ENCODE measurements around the gene SSR3. TPM values are rescaled to one million over a fixed set of nuclear protein-coding genes. Genes with fewer than 3 reads are reported as not detected.

Gene SSR3
- total and polyA plus RNA-seq, 2 of the 13 experiments (the other 11 are each of a cell fraction or from before 2014, with no cell fraction given) = 229 to 325 TPM

DNA sequence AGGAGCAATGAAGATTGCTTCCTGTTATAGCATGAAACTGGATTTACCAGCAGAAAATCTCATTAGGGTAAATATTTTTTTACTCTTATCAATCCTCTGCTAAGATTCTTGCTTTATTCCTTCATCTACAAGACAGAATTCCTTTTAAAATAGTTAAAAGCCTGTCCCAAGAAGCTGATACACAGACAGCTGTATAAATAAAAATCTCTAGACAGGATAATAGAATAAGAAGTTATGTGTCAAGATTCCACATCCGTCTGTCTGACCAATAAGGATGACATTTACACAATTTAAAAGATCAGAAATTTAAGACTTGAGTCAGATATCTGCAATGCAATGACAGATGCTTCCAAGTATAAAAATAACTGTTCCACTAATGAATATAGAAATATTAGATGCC lies 57.6 kb downstream of the SSR3 start:
- Histone ChIP-seq H3K79me2 (ENCODE audit: insufficient read depth, low read length) (no peaks in the 10 kb centered on the region), H3K27ac (ENCODE audit: extremely low read length, insufficient read depth, low read length) (no peak overlapping the region), H3K36me3 (replicated peaks in 1 of 2; ENCODE audit: control insufficient read depth in 1 of 2, insufficient read depth in 2 of 2, low read length in 2 of 2) (no peaks in the 10 kb centered on the region), H2AFZ (ENCODE audit: low read length) (no peak overlapping the region), H3K4me2 (ENCODE audit: low read depth, low read length) (no peak overlapping the region), H3K27me3 (ENCODE audit: control insufficient read depth in 1 of 2, insufficient read depth in 2 of 2, low read length in 2 of 2) (no peaks in the 10 kb centered on the region), H4K20me1 (ENCODE audit: insufficient read depth, low read length) (no peaks in the 10 kb centered on the region), H3K4me1 (ENCODE audit: insufficient read depth, low read length) (no peaks in the 10 kb centered on the region), H3K9me3 (ENCODE audit: low read length) (peaks cover 9% of the 10 kb centered on the region; the same call in 1 of the 2 replicates), H3K4me3 (replicated peaks in 1 of 3; ENCODE audit: insufficient read depth in 1 of 3, low read depth in 2 of 3, low read length in 3 of 3) (no peak overlapping the region), H3K9ac (ENCODE audit: insufficient read depth, low read depth, low read length) (no peak overlapping the region)
- TF ChIP-seq TAF15 (IDR thresholded peaks at IDR 0.05; ENCODE audit: low read depth, low read length, poor library complexity, severe bottlenecking) = no peak
- no peak for TF ChIP-seq SATB2 (CRISPR knock-in tag; IDR thresholded peaks at IDR 0.05)
- TF ChIP-seq HMGA1 (CRISPR knock-in tag; conservative IDR thresholded peaks at IDR 0.05) = no peak
- TF ChIP-seq TAF1 (CRISPR knock-in tag; IDR thresholded peaks at IDR 0.05) = no peak
- no peak for TF ChIP-seq PTBP1 (IDR thresholded peaks at IDR 0.05; ENCODE audit: low read depth, low read length, poor library complexity, severe bottlenecking)
- BruUV-seq (replicated peaks) = no TSS peak
- CTCF ChIA-PET (ENCODE audit: low intra/inter-chr PET ratio, low total read pairs) = no interaction called here
- intact Hi-C loops (cut with micrococcal nuclease; ENCODE audit: unreplicated experiment) (no loop called here), in situ Hi-C loops (cut with HindIII; ENCODE audit: extremely low pct_ligation_motif_present, low pct_unique_long_range_greater_than_20kb) (no loop called here)
- DNase-seq (ENCODE audit: low spot score) = no peak
- FAIRE-seq = no peak
- POLR2A ChIA-PET = no interaction called here
- ATAC-seq = no peak
- WGBS (ENCODE audit: low lambda C conversion rate) = 0% methylated on average over 1 of the region's 1 CpG

DNA sequence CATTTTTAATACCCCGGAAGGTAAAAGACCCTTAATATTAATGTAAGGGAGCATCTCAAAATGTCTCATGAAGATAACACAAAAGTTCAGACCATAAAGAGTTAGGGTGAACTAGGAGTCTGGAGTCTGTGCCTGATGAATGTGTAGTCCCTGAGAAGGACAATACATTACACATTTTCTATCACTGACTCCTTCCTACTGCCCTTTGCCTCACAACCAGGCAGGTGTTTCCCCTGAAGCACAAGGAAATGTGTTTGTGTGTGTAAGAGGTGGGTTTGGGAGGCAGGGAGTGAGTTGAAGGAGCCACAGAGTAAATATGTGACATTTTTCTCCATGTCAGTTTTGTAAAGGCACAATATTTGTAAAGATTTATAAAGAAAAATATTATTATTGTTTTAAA lies 59.1 kb downstream of the SSR3 start:
- intact Hi-C loops (cut with micrococcal nuclease; ENCODE audit: unreplicated experiment) (no loop called here), in situ Hi-C loops (cut with HindIII; ENCODE audit: extremely low pct_ligation_motif_present, low pct_unique_long_range_greater_than_20kb) (no loop called here)
- Histone ChIP-seq H3K79me2 (ENCODE audit: insufficient read depth, low read length) (no peaks in the 10 kb centered on the region), H3K36me3 (replicated peaks in 1 of 2; ENCODE audit: control insufficient read depth in 1 of 2, insufficient read depth in 2 of 2, low read length in 2 of 2) (no peaks in the 10 kb centered on the region), H3K4me2 (ENCODE audit: low read depth, low read length) (no peak overlapping the region), H3K27ac (ENCODE audit: extremely low read length, insufficient read depth, low read length) (no peak overlapping the region), H3K4me1 (ENCODE audit: insufficient read depth, low read length) (no peaks in the 10 kb centered on the region), H3K27me3 (ENCODE audit: control insufficient read depth in 1 of 2, insufficient read depth in 2 of 2, low read length in 2 of 2) (no peaks in the 10 kb centered on the region), H3K4me3 (replicated peaks in 1 of 3; ENCODE audit: insufficient read depth in 1 of 3, low read depth in 2 of 3, low read length in 3 of 3) (no peak overlapping the region), H3K9me3 (ENCODE audit: low read length) (peaks cover 9% of the 10 kb centered on the region; the same call in 1 of the 2 replicates), H2AFZ (ENCODE audit: low read length) (no peak overlapping the region), H3K9ac (ENCODE audit: insufficient read depth, low read depth, low read length) (no peak overlapping the region), H4K20me1 (ENCODE audit: insufficient read depth, low read length) (no peaks in the 10 kb centered on the region)
- no peak for FAIRE-seq
- ChIA-PET POLR2A (no interaction called here), CTCF (ENCODE audit: low intra/inter-chr PET ratio, low total read pairs) (no interaction called here)
- 92% methylated on average over 1 of the region's 1 CpG for WGBS (ENCODE audit: low lambda C conversion rate)
- no peak for ATAC-seq
- BruUV-seq (replicated peaks) = no TSS peak
- DNase-seq (ENCODE audit: low spot score) = no peak
- no peak for TF ChIP-seq HCFC1 (IDR thresholded peaks at IDR 0.05; ENCODE audit: low read depth, low read length)
- no peak for TF ChIP-seq ZNF3 (CRISPR knock-in tag; IDR thresholded peaks at IDR 0.05)
- TF ChIP-seq, protein P1, sequence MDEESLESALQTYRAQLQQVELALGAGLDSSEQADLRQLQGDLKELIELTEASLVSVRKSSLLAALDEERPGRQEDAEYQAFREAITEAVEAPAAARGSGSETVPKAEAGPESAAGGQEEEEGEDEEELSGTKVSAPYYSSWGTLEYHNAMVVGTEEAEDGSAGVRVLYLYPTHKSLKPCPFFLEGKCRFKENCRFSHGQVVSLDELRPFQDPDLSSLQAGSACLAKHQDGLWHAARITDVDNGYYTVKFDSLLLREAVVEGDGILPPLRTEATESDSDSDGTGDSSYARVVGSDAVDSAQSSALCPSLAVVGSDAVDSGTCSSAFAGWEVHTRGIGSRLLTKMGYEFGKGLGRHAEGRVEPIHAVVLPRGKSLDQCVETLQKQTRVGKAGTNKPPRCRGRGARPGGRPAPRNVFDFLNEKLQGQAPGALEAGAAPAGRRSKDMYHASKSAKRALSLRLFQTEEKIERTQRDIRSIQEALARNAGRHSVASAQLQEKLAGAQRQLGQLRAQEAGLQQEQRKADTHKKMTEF (CRISPR knock-in tag; IDR thresholded peaks at IDR 0.05) = no peak
- TF ChIP-seq ZNF772 (CRISPR knock-in tag; IDR thresholded peaks at IDR 0.05) = no peak
- no peak for TF ChIP-seq ZNF746 (CRISPR knock-in tag; IDR thresholded peaks at IDR 0.05)
- no peak for TF ChIP-seq KDM4B (CRISPR knock-in tag; IDR thresholded peaks at IDR 0.05)
- TF ChIP-seq, protein P2, sequence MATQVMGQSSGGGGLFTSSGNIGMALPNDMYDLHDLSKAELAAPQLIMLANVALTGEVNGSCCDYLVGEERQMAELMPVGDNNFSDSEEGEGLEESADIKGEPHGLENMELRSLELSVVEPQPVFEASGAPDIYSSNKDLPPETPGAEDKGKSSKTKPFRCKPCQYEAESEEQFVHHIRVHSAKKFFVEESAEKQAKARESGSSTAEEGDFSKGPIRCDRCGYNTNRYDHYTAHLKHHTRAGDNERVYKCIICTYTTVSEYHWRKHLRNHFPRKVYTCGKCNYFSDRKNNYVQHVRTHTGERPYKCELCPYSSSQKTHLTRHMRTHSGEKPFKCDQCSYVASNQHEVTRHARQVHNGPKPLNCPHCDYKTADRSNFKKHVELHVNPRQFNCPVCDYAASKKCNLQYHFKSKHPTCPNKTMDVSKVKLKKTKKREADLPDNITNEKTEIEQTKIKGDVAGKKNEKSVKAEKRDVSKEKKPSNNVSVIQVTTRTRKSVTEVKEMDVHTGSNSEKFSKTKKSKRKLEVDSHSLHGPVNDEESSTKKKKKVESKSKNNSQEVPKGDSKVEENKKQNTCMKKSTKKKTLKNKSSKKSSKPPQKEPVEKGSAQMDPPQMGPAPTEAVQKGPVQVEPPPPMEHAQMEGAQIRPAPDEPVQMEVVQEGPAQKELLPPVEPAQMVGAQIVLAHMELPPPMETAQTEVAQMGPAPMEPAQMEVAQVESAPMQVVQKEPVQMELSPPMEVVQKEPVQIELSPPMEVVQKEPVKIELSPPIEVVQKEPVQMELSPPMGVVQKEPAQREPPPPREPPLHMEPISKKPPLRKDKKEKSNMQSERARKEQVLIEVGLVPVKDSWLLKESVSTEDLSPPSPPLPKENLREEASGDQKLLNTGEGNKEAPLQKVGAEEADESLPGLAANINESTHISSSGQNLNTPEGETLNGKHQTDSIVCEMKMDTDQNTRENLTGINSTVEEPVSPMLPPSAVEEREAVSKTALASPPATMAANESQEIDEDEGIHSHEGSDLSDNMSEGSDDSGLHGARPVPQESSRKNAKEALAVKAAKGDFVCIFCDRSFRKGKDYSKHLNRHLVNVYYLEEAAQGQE (IDR thresholded peaks at IDR 0.05; ENCODE audit: borderline replicate concordance in 1 of 2, low read depth in 1 of 2, low read length in 2 of 2) = no peak
- TF ChIP-seq KDM1A (CRISPR knock-in tag; IDR thresholded peaks at IDR 0.05) = no peak
- no peak for TF ChIP-seq HOXD1 (CRISPR knock-in tag; IDR thresholded peaks at IDR 0.05)
- TF ChIP-seq GFI1 (CRISPR knock-in tag; IDR thresholded peaks at IDR 0.05; ENCODE audit: borderline replicate concordance) = no peak
- no peak for TF ChIP-seq ZNF737 (CRISPR knock-in tag; IDR thresholded peaks at IDR 0.05; ENCODE audit: borderline replicate concordance)
- no peak for TF ChIP-seq AHR (CRISPR knock-in tag; IDR thresholded peaks at IDR 0.05)
